ENCODE data around the gene ANKRD55. TPM values are rescaled to one million over a fixed set of nuclear protein-coding genes. Genes with fewer than 3 reads are reported as not detected.
A peak's percentile ranks its signal among the peaks of the same experiment; 100 is the strongest.

Gene ANKRD55
- total RNA-seq, 1 donor from 2014 or later = 0.79 TPM

GRCh38 chr5:56147106-56147505, 86.0 kb downstream of the ANKRD55 start:
- H3K4me3 Mint-ChIP-seq = no peak overlapping the region
- H3K4me1 Mint-ChIP-seq = peaks cover 37% of the 10 kb centered on the region
- no peak overlapping the region for H3K27ac Mint-ChIP-seq
- H3K9me3 Mint-ChIP-seq = no peaks in the 10 kb centered on the region
- no peaks in the 10 kb centered on the region for H3K27me3 Mint-ChIP-seq
- intact Hi-C loops (cut with micrococcal nuclease) = loop anchor here (5.0 kb wide), 1 partner anchor 90 kb away; no protein-coding TSS in a partner anchor
- peak; percentile 37 for DNase-seq
- peaks cover 6% of the 10 kb centered on the region for H3K36me3 Mint-ChIP-seq (ENCODE audit: low read depth)

GRCh38 chr5:56146674-56147073, 86.5 kb downstream of the ANKRD55 start:
- H3K4me1 Mint-ChIP-seq = peaks cover 38% of the 10 kb centered on the region

GRCh38 chr5:56145511-56145910, 87.6 kb downstream of the ANKRD55 start:
- no peak for DNase-seq
- Mint-ChIP-seq H3K27ac (no peak overlapping the region), H3K9me3 (no peaks in the 10 kb centered on the region), H3K4me1 (peaks cover 40% of the 10 kb centered on the region), H3K4me3 (no peak overlapping the region), H3K36me3 (ENCODE audit: low read depth) (peaks cover 6% of the 10 kb centered on the region), H3K27me3 (no peaks in the 10 kb centered on the region)
- intact Hi-C loops (cut with micrococcal nuclease) = loop anchor here (5.0 kb wide), 1 partner anchor 88 kb away; no protein-coding TSS in a partner anchor

More at GRCh38 chr5:56146674-56147073, 86.5 kb downstream of the ANKRD55 start:
- Mint-ChIP-seq H3K9me3 (no peaks in the 10 kb centered on the region), H3K4me3 (no peak overlapping the region), H3K27ac (no peak overlapping the region), H3K27me3 (no peaks in the 10 kb centered on the region), H3K36me3 (ENCODE audit: low read depth) (peaks cover 6% of the 10 kb centered on the region)
- DNase-seq = peak; percentile 52
- intact Hi-C loops (cut with micrococcal nuclease) = loop anchor here (5.0 kb wide), 1 partner anchor 89 kb away; no protein-coding TSS in a partner anchor

GRCh38 chr5:56145106-56145505, 88.0 kb downstream of the ANKRD55 start:
- Mint-ChIP-seq H3K4me3 (no peak overlapping the region), H3K4me1 (peaks cover 40% of the 10 kb centered on the region), H3K36me3 (ENCODE audit: low read depth) (peaks cover 6% of the 10 kb centered on the region), H3K27ac (no peak overlapping the region), H3K27me3 (no peaks in the 10 kb centered on the region), H3K9me3 (no peaks in the 10 kb centered on the region)
- intact Hi-C loops (cut with micrococcal nuclease) = loop anchor here (5.0 kb wide), 1 partner anchor 88 kb away; no protein-coding TSS in a partner anchor
- peak; percentile 51 for DNase-seq

- intact Hi-C loops (cut with micrococcal nuclease) = no loop called here
- no peak overlapping the region for H3K4me3 Mint-ChIP-seq
- peaks cover 37% of the 10 kb centered on the region for H3K4me1 Mint-ChIP-seq
- H3K9me3 Mint-ChIP-seq = no peaks in the 10 kb centered on the region
- no peaks in the 10 kb centered on the region for H3K27me3 Mint-ChIP-seq
- H3K27ac Mint-ChIP-seq = peak overlapping the region; percentile 26
- H3K36me3 Mint-ChIP-seq (ENCODE audit: low read depth) = peaks cover 10% of the 10 kb centered on the region
- no peak for DNase-seq
Observed at GRCh38 chr5:56144211-56144610, 88.9 kb downstream of the ANKRD55 start.

- H3K4me3 Mint-ChIP-seq = no peak overlapping the region
- H3K9me3 Mint-ChIP-seq = no peaks in the 10 kb centered on the region
- no peak for DNase-seq
- peak overlapping the region; percentile 34 for H3K27ac Mint-ChIP-seq
- H3K27me3 Mint-ChIP-seq = no peaks in the 10 kb centered on the region
- intact Hi-C loops (cut with micrococcal nuclease) = no loop called here
- peaks cover 15% of the 10 kb centered on the region for H3K36me3 Mint-ChIP-seq (ENCODE audit: low read depth)
- H3K4me1 Mint-ChIP-seq = peaks cover 29% of the 10 kb centered on the region
Observed at GRCh38 chr5:56143373-56143714, 89.8 kb downstream of the ANKRD55 start.

- H3K27ac Mint-ChIP-seq = peak overlapping the region; percentile 48
Observed at GRCh38 chr5:56142614-56143372, 90.3 kb downstream of the ANKRD55 start.

GRCh38 chr5:56142233-56142613, 90.9 kb downstream of the ANKRD55 start:
- no peak for DNase-seq
- no peak overlapping the region for H3K27ac Mint-ChIP-seq
- intact Hi-C loops (cut with micrococcal nuclease) = no loop called here

More at GRCh38 chr5:56142614-56143372, 90.3 kb downstream of the ANKRD55 start:
- Mint-ChIP-seq H3K36me3 (ENCODE audit: low read depth) (peaks cover 16% of the 10 kb centered on the region), H3K4me1 (peaks cover 24% of the 10 kb centered on the region), H3K27me3 (no peaks in the 10 kb centered on the region), H3K4me3 (no peak overlapping the region), H3K9me3 (no peaks in the 10 kb centered on the region)
- DNase-seq = peak; percentile 69
- intact Hi-C loops (cut with micrococcal nuclease) = no loop called here

GRCh38 chr5:56140073-56140472, 93.1 kb downstream of the ANKRD55 start:
- Mint-ChIP-seq H3K4me1 (peaks cover 24% of the 10 kb centered on the region), H3K9me3 (no peaks in the 10 kb centered on the region), H3K36me3 (ENCODE audit: low read depth) (peaks cover 19% of the 10 kb centered on the region), H3K4me3 (no peak overlapping the region), H3K27me3 (no peaks in the 10 kb centered on the region), H3K27ac (no peak overlapping the region)
- intact Hi-C loops (cut with micrococcal nuclease) = no loop called here
- no peak for DNase-seq

More at GRCh38 chr5:56142233-56142613, 90.9 kb downstream of the ANKRD55 start:
- Mint-ChIP-seq H3K4me1 (peaks cover 26% of the 10 kb centered on the region), H3K4me3 (no peak overlapping the region), H3K27me3 (no peaks in the 10 kb centered on the region), H3K9me3 (no peaks in the 10 kb centered on the region), H3K36me3 (ENCODE audit: low read depth) (peaks cover 17% of the 10 kb centered on the region)

GRCh38 chr5:56130664-56131063, 102.5 kb downstream of the ANKRD55 start:
- no peaks in the 10 kb centered on the region for H3K27me3 Mint-ChIP-seq
- H3K4me3 Mint-ChIP-seq = no peak overlapping the region
- intact Hi-C loops (cut with micrococcal nuclease) = no loop called here
- DNase-seq = no peak
- no peak overlapping the region for H3K27ac Mint-ChIP-seq
- peaks cover 18% of the 10 kb centered on the region for H3K36me3 Mint-ChIP-seq (ENCODE audit: low read depth)
- H3K9me3 Mint-ChIP-seq = peaks cover 17% of the 10 kb centered on the region
- peaks cover 38% of the 10 kb centered on the region for H3K4me1 Mint-ChIP-seq

- H3K4me3 Mint-ChIP-seq = no peak overlapping the region
- no peaks in the 10 kb centered on the region for H3K27me3 Mint-ChIP-seq
- peaks cover 18% of the 10 kb centered on the region for H3K36me3 Mint-ChIP-seq (ENCODE audit: low read depth)
- H3K27ac Mint-ChIP-seq = peak overlapping the region; percentile 18
- H3K4me1 Mint-ChIP-seq = peaks cover 40% of the 10 kb centered on the region
- peaks cover 17% of the 10 kb centered on the region for H3K9me3 Mint-ChIP-seq
- intact Hi-C loops (cut with micrococcal nuclease) = loop anchor here (2.0 kb wide), 1 partner anchor 20 kb away; no protein-coding TSS in a partner anchor
- no peak for DNase-seq
Observed at GRCh38 chr5:56129288-56129687, 103.8 kb downstream of the ANKRD55 start.

GRCh38 chr5:56128113-56128512, 105.0 kb downstream of the ANKRD55 start:
- Mint-ChIP-seq H3K27me3 (no peaks in the 10 kb centered on the region), H3K27ac (peak overlapping the region; percentile 93)

GRCh38 chr5:56126487-56127179, 106.5 kb downstream of the ANKRD55 start:
- Mint-ChIP-seq H3K36me3 (ENCODE audit: low read depth) (peaks cover 26% of the 10 kb centered on the region), H3K27me3 (no peaks in the 10 kb centered on the region), H3K4me3 (peak overlapping the region; percentile 72), H3K9me3 (peaks cover 17% of the 10 kb centered on the region), H3K27ac (peak overlapping the region; percentile 93), H3K4me1 (peaks cover 47% of the 10 kb centered on the region)
- intact Hi-C loops (cut with micrococcal nuclease) = loop anchor here (2.0 kb wide), 1 partner anchor 22 kb away; no protein-coding TSS in a partner anchor
- DNase-seq = no peak

More at GRCh38 chr5:56128113-56128512, 105.0 kb downstream of the ANKRD55 start:
- intact Hi-C loops (cut with micrococcal nuclease) = loop anchor here (1.0 to 2.0 kb wide), 2 partner anchors 9 to 21 kb away; no protein-coding TSS in a partner anchor
- H3K9me3 Mint-ChIP-seq = peaks cover 17% of the 10 kb centered on the region
- H3K4me3 Mint-ChIP-seq = peak overlapping the region; percentile 72
- peak; percentile 80 for DNase-seq
- H3K36me3 Mint-ChIP-seq (ENCODE audit: low read depth) = peaks cover 23% of the 10 kb centered on the region
- H3K4me1 Mint-ChIP-seq = peaks cover 46% of the 10 kb centered on the region
